GM18508 (cell line): ENCODE data around the gene TRHDE.
"Not testable (repeated sequence)": the region's sequence is repeated elsewhere in the genome, so short reads cannot be mapped to it uniquely, and the experiment has no call there.

Experiments
- ATAC-seq: cut with Tn5 transposase; IDR thresholded peaks from one replicate; pipeline ENCODE4 v1.9.1; 2021; ENCODE audit warnings: moderate number of reproducible peaks; ENCODE audit not compliant: insufficient read depth, unreplicated experiment

The TRHDE gene

DNA sequence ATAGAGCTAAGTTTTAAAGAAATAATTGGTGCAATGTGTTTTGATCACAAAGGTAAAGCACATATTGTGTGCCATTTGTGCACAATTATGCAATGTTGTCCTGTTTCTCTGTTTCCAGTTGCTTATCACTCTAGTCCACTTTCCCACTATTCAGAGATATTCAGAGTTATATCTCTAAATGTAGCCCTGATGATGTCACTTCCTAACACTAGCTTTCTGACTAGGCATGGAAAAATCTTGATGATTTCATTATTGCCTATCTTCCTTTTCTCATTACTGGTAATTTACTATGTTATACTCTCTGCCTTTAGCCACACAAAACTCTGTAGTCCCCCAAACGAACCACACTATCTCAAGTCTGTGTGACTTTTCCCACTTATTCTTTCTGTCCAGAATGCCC is 221.2 kb downstream of the TRHDE start:
- no peak for ATAC-seq

DNA sequence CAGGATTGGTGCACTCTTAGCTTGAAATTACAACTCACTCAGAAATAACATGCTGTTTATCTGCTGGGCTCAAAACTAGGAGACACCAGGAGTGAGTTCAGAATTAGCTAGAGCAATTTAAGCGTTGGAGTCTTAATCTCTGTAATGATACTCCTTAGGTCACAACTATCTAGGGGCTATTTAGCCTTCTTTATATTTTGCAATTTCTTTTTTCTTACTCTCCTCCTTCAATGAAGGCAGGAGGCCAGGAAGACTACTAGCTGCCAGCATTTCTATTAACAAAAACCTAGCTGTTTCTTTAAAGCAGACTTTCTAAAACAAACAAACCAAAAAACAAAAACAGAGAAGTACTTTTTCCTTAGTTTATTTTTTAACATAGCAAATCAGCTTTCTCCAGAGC is 226.2 kb downstream of the TRHDE start:
- no peak for ATAC-seq

DNA sequence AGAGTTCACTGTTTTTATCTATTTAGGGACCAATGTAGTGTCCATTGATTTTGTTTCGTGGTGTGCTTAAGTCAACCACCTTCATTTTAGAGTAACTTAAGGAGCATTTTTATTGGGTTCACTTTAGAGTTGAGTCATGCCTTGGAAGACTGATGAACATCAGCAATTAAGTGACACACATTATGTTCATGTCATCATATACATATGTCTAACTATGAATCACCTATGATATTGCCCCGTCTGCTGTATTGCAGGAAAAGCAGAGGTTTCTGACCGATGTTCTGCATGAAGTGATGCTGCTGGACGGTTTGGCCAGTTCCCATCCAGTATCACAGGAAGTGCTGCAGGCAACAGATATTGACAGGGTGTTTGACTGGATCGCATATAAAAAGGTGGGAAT is 227.1 kb downstream of the TRHDE start:
- ATAC-seq = no peak

DNA sequence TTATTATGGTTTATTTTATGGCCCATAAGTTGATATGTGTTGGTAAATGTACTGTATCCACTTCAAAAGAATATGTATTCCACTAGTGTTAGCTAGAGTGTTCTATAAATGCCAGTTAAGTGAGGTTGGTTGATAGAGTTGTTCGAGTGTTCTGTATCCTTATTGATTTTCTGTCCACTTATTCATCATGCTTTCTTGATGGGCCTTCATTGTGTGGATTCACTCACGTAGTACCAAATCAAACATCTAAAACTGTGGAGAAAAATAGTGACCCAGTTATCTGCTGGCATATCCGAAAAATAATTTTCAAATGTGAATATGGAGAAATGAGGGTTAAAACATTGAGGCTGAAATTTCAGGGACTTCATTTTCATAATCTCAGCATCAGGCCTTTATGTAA is 230.4 kb downstream of the TRHDE start:
- no peak for ATAC-seq

DNA sequence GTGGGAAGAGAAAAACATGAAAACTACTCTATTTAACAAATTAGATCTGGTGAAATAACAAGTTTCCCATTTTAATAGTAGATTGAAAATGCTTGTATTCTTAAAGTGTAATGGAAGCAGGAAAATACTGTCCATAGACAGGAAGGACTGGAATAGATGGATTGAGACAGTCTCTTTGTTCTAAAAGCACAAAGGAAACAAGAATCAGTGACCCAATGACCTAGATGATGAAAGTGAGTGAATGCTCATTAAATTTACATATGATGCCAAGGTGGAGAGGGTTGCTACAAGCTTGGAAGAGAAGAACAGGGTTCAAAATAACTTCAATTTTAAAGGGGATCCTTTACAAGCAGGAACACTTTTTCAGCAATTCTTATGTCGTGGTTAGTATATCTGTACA is 233.1 kb downstream of the TRHDE start:
- ATAC-seq = no peak

DNA sequence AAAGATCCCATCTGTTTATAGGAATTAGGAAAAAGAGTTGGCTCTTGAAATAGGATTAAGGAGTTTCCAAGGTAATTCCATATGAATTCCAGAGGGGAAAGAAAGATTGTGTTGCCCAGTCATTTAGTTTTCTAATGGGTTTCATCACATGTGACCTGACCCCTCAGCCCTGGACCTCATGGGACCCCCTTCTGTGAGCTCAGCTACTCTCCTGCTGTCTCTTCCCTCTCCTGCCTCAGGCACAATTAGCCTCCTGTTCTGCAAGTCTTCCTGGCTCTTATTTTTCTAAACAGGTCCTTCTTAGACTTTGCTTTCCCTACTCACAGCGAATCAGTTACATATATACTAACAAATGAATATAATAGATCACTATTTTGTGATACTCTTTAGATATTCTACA is 237.7 kb downstream of the TRHDE start:
- ATAC-seq = no peak

DNA sequence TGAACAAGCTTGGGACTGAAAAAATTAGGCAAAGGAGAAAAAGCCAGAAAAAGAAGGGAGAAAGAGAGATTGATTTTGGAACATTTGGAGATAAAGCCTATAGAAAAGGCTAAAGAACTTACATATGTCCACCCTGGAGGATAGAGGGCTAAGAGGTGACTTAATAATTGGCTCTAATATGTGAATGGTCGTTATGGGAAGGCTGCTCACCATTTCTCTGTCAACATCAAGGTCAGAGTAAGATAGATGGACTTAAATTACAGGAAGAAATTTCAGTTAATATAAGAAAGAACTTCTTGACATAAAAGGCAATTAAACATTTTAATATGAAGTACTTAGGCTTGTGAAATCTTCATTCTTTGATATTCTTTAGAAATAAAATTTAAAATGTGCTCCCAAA is 238.6 kb downstream of the TRHDE start:
- no peak for ATAC-seq

DNA sequence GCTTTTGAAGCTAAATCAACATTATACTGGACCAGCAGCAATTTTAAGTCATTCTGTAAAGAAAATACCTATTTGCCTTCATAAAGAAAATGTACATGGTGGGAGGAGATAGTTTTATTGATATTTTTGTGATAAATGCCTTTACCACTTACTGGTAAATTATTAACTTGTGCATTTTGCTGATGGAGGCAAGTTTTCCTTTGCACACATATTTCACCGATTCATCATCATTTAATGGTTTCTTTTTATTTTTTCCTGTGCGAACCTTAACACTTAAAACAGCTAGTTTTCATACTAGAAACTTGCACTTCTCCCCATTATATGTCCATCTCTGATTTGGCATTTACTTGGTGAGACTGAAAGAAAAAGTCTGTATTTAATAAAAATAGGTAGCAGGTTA is 239.3 kb downstream of the TRHDE start:
- ATAC-seq = no peak

DNA sequence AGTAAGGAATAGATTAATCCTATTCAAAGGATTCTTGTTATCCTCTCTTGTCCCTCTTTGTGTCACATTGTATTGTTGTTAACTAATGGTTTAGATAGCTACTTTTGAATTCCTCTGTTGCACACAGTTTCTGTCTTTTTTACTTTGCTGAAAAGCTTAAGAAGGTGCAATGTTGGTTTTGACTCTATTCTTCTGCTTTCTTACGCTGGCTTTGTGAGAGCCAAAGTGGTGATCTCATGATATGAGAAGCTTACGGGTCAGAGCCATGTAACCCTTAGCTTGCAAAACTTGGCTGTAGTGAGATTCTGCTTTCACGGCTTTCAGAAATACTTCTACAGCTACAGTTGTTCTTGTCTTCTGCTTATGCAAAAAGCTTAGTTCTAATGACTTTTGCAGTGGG is 239.7 kb downstream of the TRHDE start:
- ATAC-seq = no peak

DNA sequence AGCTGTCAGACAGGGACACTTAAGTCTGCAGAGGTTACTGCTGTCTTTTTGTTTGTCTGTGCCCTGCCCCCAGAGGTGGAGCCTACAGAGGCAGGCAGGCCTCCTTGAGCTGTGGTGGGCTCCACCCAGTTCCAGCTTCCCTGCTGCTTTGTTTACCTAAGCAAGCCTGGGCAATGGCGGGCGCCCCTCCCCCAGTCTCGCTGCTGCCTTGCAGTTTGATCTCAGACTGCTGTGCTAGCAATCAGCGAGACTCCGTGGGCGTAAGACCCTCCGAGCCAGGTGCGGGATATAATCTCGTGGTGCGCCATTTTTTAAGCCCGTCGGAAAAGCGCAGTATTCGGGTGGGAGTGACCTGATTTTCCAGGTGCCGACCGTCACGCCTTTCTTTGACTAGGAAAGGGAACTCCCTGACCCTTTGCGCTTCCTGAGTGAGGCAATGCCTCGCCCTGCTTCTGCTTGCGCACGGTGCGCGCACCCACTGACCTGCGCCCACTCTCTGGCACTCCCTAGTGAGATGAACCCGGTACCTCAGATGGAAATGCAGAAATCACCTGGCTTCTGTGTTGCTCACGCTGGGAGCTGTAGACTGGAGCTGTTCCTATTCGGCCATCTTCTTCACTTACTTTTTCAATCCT is 248.0 kb downstream of the TRHDE start:
- ATAC-seq = not testable (repeated sequence)

DNA sequence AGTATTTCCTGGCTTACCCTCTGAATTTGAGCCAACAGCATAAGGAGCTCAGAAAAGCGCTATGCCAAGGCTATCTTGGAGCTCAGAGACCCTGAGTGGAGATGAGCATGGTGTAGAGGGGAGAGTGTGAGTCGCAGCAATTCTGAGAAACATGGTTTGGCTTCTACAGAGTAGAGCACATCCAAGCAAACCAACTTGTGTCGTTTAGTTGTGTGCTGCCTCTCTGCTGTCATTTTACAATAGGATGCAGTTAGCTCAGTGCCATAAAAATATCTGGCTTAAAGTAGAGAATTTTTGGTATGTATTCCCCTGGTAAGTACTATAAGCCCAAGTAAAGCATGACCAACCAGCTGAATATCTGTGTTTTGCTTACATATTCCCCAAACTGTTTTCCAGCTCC is 249.2 kb downstream of the TRHDE start:
- no peak for ATAC-seq

DNA sequence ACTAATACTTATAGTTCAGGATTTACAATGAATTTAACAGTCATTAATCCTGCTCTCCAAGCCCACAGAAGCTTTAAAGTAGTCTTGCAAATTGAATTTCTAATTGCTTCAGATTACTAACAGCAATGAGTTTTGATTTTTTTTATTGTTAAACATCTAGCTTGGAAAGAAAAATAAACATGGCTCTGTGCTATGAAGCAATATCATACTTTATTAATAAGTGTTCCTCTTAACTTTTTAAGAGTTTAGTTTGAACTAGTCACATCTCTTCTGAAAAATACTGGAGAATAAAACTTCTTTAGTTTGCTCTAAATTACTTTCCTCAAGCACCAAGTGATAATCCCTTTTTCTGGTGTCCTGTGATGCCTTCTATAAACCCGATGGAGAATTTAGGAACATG is 250.2 kb downstream of the TRHDE start:
- ATAC-seq = no peak

DNA sequence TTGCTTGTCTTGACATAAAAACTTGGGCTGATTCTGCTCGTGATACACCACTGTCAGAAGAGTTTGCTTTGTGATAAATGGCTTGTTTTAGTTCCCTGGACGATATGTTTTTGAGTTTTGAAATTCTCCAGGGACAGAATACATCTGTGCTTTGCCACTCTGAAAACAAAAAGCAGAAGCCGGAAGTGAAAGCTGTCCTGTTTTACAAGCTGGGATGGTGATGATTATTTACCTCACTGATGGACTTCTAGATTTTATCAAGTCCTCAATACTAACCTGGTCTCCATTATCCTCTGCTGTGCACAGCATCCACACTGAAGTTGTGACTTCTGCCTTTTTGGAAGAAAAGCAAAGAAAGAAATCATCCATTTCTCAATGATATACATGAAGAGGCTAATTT is 251.6 kb downstream of the TRHDE start:
- ATAC-seq = no peak

DNA sequence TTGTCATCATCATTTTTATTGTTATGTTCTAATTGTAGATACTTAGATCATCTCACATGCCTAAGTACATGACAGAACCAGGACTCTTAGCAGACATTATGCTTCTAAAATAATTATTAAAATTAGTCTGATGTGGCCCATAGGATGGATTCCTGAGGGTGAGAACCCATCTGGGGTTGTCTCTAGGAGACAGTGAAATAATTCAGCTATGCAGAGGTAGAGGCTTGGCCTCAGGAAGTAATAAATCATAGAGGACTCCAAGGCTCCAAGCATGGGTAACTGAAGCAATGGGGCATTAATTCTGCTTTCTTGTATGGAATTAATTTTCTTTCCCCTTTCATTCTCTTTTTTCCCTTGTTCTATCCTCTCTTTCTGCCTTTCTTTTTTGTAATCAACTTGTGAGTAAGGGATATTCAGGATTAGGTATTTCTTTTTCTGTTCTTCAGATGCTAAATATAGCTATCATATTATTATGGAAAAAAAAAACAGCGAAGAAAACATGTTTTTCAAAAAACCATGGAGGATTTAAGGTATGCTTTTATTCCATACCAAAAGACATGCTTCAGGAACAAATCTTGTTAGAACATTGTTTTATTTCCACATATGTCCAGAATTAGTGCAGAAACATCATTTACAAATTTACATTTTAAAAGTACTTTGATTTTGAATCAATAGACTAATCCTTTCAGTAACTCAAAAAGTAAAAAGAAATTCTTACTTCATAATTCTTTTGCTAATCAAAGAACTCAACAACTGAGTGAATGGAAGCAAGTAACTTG is 263.2 kb downstream of the TRHDE start:
- no peak for ATAC-seq

DNA sequence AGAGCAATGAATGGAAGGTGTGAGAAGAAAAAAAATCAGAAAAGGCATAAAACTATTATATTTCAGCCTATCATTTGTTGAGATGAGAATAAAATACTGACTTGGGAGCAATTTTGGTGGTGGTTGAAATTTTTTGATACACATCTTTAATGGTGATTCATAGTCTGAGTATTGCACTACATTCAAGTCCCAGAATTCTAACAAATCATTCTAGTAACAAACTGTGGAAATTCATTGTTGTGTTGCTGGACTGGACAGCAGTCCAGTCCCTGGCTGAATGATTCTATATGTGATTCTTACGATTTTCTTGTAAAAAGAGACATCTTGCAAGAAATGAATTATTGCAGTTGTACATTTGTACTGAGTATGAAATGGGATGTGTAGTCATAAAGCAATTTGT is 268.6 kb downstream of the TRHDE start:
- ATAC-seq = no peak

DNA sequence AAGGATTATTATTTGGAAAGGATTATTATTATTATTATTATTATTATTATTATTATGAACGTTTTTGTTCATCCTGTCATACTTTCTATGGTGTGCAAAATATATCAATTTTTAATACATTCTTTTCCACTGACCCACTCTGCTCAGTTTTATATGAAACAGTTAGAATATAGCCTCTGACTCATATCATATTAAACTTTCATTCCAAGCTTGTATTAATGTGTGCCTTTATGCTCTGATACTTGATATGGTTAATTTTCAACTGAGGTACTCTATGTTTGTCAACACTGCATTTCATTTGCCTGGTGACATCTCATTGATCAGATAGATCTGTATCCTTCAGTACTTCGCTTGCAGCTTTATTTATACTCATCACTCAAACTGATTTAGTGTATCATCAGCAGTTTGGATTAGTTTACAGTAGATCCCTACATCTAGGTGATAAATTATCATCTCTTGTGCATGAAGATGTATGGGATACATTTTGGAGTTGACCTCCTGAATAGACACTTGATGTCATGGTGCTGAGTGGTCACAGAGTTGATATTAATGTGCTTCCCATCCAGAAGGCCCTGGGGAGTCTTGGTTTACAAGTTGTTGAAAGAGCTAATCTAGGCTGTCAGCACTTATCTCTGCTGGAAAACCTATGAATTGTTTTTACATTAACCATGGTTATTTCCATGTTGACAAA is 271.8 kb downstream of the TRHDE start:
- ATAC-seq = no peak

DNA sequence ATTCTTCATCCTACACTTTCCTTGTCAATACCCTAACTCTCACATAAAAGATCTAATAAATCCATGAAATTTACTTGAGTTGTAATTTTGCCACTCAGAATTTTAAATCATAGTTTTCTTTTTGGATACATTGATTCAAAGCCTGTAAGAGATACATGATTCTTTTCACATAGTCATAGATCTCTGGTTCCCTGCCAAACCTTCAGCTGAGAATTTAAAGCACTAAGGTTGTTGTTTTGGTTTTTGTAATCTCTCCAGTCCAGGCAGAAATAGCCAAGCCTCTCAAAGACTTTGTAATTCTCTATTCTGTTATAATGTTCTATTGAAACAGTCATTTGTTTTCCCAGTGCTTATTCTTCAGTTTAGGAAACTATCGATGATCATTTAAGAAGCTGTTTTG is 273.9 kb downstream of the TRHDE start:
- ATAC-seq = no peak

DNA sequence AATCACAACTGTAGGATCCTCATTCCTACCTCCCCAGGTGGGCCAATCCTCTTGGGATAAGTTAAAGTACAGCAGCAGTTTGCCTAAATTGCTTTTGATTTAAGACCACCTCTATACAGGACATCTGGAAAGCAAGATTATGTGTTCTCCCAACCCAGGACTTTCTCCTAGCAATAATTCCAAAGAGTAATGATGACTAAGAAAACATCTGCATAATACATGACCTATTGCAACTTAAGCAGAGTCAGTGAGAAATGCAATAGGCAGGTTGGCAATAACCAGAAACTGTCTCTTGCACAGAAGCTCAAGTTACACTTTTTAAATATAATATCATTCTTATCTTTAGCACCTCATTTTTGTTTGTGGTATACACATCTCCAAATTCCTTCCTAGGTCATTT is 275.4 kb downstream of the TRHDE start:
- ATAC-seq = no peak

DNA sequence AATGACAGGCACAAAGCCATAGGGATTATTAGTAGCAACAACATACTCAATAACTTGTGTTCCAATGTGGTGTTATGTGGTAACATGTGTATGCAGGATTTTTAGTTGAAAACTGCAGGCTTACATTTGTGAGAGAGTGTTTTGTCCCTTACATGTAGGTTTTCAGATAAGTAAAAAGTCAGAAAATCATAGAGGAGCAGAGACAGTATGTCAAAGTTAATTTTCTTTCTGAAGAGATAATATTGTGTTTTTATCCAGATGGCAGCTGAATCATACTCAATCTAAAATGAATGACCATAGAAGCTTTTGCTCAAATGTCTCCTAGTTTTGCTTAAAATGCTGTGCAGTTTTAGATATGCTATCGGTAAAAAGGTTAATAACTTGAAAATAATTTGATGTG is 277.0 kb downstream of the TRHDE start:
- no peak for ATAC-seq

DNA sequence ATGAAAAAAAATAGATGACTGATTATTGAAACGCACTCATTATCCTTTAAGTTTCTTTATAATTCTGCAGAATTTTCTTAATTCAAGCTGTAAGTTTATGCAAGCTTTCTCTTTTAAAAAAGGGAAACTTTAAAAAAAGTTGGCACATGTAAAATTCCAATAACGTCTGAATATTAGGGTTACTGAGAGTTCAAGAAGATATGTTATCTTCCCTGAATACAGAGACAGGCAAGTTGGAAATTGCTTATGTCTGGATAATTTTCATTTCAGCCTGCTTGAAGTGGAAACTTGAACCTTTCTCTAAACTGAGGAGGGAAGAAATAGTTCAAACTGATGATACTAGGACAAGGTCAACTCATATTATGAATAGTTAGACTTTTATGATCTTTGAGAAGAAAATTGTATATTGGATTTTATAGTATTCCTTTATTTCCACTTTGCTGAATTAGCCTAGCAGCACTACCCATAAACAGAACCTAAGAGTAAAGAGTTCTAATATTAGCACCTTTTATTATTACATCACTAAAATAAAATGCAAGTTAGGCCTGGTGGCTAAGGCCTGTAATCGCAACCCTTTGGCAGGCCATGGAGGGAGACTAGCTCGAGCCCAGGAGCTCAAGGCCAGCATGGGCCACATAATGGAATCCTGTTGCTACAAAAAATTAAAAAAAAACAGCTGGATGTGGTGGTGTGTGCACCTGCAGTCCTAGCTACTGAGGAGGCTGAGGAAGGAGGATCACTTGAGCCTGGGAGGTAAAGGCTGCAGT is 288.0 kb downstream of the TRHDE start:
- ATAC-seq = no peak

DNA sequence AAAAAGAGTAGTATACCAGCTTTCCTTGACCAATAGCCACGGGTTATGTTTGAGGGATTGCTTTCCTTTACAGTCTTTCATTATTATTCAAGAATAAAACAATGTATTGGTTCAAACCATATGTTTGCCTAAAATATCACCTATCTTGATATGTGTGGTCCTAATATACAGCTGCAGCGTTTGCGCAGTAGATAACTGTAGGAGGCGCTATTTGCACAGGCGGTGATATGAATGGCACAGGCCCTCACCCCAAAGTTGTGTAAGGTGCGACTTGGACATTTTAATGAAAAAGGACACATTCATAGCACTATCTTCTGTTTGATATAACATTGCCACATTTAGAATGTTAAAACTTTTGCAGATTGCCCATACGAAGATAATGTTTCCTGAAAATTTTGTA is 298.4 kb downstream of the TRHDE start:
- ATAC-seq = no peak
